ENCODE measurements around the gene BIRC3. TPM values are rescaled to one million over a fixed set of nuclear protein-coding genes. Genes with fewer than 3 reads are reported as not detected.
A peak's percentile ranks its signal among the peaks of the same experiment; 100 is the strongest.

The BIRC3 gene
- total RNA-seq = 100 to 1,000 TPM in 1 of 6 experiments, 10 to 100 TPM in 2, 1 to 10 TPM in 3; 1.6 to 106 (median 15.2) TPM
- long read RNA-seq, partial matches to known transcripts = 1 of 2 reads
- long read RNA-seq, other reads (novel, unspliced or antisense) = 0 of 2 reads

DNA sequence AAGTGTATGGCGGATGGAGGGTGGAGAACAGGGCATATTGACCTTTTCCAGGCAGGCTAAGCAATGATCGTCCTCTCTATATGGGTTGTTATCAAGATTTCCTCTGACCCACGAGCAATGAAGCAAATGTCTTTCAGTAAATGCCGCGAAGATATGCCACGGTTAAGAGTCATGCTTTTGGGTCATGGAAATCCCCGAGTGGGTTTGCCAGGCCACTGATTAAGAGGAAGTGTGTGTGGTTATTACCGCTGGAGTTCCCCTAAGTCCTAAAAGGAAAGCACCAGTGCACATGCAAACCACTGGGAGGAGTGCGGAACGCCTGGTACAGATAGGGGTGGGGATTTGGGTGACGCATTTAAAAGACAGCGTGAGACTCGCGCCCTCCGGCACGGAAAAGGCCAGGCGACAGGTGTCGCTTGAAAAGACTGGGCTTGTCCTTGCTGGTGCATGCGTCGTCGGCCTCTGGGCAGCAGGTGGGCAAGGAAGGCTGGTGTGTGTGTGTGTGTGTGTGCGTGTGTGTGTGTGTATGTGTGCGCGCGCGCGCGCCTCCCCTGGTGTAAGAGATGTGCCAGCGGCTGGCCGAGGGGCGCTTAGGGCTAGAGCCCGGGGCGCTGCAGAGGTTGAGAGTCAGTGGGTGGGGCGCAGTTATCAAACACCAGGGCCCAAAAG lies at the start of gene BIRC3:
Gene BIRC3 (plus strand): TSS at position 386 of the 669 bp plus-strand sequence. CDS start 7,026 bp downstream, outside the sequence.
- peak; percentile 88 to 93 (median 90) for DNase-seq

DNA sequence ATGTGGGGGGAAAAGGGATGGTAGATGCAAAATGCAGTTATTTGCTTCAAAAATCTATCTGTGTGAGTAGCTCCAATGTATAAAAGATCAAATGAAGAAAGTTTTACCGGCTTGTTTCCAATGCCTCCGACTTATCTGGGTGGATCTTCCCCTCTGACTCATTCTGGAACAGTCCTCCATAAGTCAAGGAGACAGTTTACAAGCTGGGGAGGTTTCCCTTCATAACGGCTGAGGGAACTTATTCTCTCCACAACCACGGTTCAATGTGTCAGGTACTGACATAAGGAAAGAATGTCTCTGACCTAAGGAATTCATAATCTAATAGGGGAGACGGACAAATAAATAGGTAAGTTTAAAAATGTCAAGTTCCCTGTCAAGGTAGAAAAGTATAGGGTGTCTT lies 49.7 kb upstream of the BIRC3 start:
- 56% methylated on average over 5 of the region's 5 CpGs for WGBS (ENCODE audit: insufficient coverage, low coverage, low lambda C conversion rate, missing lambda C conversion rate)
- H3K27me3 ChIP-seq = no peaks in the 10 kb centered on the region
- no peak overlapping the region for H3K4me3 ChIP-seq
- H3K27ac ChIP-seq = no peak overlapping the region
- intact Hi-C loops (cut with DNase I) = no loop called here
- H3K9me3 ChIP-seq = no peaks in the 10 kb centered on the region
- H3K4me1 ChIP-seq = peaks cover 0 to 9% (median 0%) of the 10 kb centered on the region in 4 donors
- no peak for ATAC-seq
- no peaks in the 10 kb centered on the region for H3K36me3 ChIP-seq
- TF ChIP-seq, protein P1, sequence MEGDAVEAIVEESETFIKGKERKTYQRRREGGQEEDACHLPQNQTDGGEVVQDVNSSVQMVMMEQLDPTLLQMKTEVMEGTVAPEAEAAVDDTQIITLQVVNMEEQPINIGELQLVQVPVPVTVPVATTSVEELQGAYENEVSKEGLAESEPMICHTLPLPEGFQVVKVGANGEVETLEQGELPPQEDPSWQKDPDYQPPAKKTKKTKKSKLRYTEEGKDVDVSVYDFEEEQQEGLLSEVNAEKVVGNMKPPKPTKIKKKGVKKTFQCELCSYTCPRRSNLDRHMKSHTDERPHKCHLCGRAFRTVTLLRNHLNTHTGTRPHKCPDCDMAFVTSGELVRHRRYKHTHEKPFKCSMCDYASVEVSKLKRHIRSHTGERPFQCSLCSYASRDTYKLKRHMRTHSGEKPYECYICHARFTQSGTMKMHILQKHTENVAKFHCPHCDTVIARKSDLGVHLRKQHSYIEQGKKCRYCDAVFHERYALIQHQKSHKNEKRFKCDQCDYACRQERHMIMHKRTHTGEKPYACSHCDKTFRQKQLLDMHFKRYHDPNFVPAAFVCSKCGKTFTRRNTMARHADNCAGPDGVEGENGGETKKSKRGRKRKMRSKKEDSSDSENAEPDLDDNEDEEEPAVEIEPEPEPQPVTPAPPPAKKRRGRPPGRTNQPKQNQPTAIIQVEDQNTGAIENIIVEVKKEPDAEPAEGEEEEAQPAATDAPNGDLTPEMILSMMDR (IDR thresholded peaks at IDR 0.05) = no peak
- no peak for DNase-seq

More for the DNA sequence above, at the start of gene BIRC3:
- Histone ChIP-seq H3K36me3 (no peaks in the 10 kb centered on the region), H3K27me3 (no peaks in the 10 kb centered on the region), H3K9me3 (no peaks in the 10 kb centered on the region), H3K4me3 (peak within 1 kb of the TSS; percentile 43 to 58 (median 52)), H3K4me1 (peaks cover 0 to 19% (median 0%) of the 10 kb centered on the region in 4 donors), H3K27ac (peak within 1 kb of the TSS; percentile 61 to 89 (median 83))
- TF ChIP-seq, protein P1 (IDR thresholded peaks at IDR 0.05) = peak in 3 of 4 donors; percentile 22 to 32 (median 31)
- TF ChIP-seq POLR2A (IDR thresholded peaks at IDR 0.05) = peak; percentile 79
- intact Hi-C loops (cut with DNase I) = no loop called here
- peak; percentile 89 to 96 (median 92) for ATAC-seq
- under 1% methylated on average over 26 of the region's 34 CpGs for WGBS (ENCODE audit: insufficient coverage, low coverage, low lambda C conversion rate, missing lambda C conversion rate)

DNA sequence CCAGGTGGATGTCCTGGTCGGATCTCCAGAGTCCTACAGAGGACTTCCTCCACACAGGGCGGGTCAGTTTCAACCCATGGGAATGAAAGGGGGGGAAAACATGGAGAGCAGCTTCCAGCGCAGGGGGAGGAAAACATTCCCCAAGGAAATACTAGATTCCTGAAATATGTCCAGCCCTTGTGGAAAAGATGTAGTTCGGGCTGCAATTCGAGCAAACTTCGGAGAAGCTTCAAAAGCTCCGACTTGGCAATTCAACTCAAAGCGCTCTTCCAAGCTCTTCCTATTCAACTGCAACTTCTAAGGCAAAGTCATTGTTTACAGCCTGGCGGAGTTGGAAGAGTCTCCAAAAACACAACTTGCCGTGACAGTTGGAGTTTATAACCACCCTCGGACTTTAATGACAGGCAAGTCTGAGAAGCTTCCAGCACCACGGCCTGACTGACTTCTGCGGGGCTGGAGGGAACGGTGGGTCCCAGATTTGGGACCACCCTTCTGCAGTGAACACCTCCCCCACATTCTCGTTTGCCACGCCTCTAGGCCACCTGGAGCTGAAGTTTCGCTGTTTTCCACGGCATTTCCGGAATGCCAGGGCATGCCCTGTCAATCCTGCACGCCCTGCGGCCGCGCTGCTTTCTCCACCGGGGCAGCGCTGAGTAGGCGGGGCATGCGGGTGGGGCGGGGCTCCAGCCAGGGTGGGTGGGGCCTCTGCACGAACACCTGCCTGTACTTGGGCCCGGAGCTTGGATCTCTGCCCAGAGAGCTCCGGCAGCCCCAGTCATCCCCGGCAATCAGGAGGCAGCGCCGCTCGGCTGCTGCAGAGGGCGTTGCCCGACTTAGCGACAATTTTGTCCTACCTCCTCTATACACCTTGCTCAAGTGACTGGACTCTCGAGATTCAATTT lies 49.0 kb upstream of the BIRC3 start:
- Histone ChIP-seq H3K36me3 (no peaks in the 10 kb centered on the region), H3K4me3 (peak overlapping the region; percentile 31 to 54 (median 48)), H3K27ac (peak overlapping the region; percentile 36 to 76 (median 72)), H3K4me1 (peaks cover 0 to 10% (median 0%) of the 10 kb centered on the region in 4 donors), H3K9me3 (no peaks in the 10 kb centered on the region), H3K27me3 (no peaks in the 10 kb centered on the region)
- peak; percentile 92 to 95 (median 94) for DNase-seq
- intact Hi-C loops (cut with DNase I) = no loop called here
- TF ChIP-seq, protein P1 (IDR thresholded peaks at IDR 0.05) = peak; percentile 56 to 78 (median 68)
- no peak for TF ChIP-seq POLR2A (IDR thresholded peaks at IDR 0.05)
- WGBS (ENCODE audit: insufficient coverage, low coverage, low lambda C conversion rate, missing lambda C conversion rate) = 17% methylated on average over 17 of the region's 39 CpGs
- ATAC-seq = peak; percentile 97 to 99 (median 98)

DNA sequence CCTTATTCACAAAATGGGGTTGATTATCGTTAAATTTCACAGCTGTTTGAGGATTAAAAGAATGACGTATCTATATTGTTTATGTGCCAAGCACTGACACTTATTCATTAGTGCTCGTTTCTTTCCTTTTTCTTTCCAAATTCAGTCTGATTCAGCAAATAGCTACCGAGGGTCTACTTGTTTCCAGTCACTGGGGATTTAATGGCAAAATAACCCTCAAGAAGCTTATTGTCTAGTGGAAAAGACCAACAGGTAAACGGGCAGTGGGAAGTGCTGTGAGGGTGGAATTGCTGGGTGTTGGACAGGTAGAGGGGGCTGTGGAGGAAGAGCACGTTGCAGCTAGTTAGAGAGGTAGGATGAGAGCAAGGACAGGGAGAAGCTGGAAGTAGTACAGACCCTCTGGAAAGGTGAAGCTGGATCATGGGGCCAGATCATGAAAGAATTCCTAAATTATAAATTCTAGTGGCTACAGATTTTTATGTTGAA lies 48.3 kb upstream of the BIRC3 start:
- Histone ChIP-seq H3K4me1 (peaks cover 0 to 10% (median 0%) of the 10 kb centered on the region in 4 donors), H3K27ac (no peak overlapping the region), H3K4me3 (peak overlapping the region; percentile 16 to 54 (median 48)), H3K27me3 (no peaks in the 10 kb centered on the region), H3K36me3 (no peaks in the 10 kb centered on the region), H3K9me3 (no peaks in the 10 kb centered on the region)
- no peak for TF ChIP-seq POLR2A (IDR thresholded peaks at IDR 0.05)
- TF ChIP-seq, protein P1 (IDR thresholded peaks at IDR 0.05) = no peak
- ATAC-seq (peak in 1 of 4 donors; percentile 7), DNase-seq (no peak)
- intact Hi-C loops (cut with DNase I) = no loop called here
- 3% methylated on average over 6 of the region's 6 CpGs for WGBS (ENCODE audit: insufficient coverage, low coverage, low lambda C conversion rate, missing lambda C conversion rate)

Measured in right lobe of liver (tissue), 6 donors.